HG03025 (cell line): ENCODE results near the gene CSTPP1.

Source experiments
- ATAC-seq: cut with Tn5 transposase; IDR thresholded peaks from one replicate; pipeline ENCODE4 v1.9.1; 2021; ENCODE audit warnings: mild to moderate bottlenecking, moderate library complexity; ENCODE audit not compliant: unreplicated experiment, low FRiP score

The CSTPP1 gene

DNA sequence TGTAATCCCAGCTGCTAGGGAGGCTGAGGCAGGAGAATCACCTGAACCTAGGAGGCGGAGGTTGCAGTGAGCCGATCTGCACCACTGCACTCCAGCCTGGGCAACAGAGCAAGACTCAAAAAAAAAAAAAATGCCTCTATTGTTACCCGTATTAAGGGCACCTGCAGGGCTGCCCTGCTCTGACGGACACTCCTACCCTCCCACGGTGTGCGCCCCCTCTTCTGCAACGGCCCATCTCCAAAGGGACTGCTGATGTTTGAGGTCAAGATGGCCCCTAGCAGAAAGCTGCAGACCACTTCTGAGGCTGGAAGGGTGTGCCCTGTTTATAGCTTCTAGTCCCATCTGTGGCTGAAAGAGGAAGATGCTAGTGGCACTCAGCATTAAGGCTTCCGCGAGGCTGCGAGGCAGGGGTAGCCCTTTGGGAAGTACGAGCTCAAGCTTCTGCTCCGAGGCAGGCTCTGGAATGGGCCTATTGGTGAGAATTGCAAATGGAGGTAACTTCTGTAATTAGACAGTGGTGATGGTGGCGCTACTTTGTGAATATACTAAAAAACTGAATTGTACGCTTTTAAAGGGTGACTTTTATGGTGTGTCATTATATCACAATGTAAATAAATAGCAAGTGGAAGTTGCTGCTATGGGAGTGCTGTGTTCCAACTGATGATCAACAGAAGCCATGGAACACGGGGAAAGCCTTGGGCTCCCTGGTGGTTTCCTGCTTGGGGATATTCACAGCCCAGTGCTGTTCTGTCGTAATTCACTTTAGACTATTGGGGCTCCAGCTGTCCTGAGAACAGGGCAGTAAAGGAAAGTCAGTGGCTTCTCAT, 215.8 kb downstream of the CSTPP1 start:
- no peak for ATAC-seq

DNA sequence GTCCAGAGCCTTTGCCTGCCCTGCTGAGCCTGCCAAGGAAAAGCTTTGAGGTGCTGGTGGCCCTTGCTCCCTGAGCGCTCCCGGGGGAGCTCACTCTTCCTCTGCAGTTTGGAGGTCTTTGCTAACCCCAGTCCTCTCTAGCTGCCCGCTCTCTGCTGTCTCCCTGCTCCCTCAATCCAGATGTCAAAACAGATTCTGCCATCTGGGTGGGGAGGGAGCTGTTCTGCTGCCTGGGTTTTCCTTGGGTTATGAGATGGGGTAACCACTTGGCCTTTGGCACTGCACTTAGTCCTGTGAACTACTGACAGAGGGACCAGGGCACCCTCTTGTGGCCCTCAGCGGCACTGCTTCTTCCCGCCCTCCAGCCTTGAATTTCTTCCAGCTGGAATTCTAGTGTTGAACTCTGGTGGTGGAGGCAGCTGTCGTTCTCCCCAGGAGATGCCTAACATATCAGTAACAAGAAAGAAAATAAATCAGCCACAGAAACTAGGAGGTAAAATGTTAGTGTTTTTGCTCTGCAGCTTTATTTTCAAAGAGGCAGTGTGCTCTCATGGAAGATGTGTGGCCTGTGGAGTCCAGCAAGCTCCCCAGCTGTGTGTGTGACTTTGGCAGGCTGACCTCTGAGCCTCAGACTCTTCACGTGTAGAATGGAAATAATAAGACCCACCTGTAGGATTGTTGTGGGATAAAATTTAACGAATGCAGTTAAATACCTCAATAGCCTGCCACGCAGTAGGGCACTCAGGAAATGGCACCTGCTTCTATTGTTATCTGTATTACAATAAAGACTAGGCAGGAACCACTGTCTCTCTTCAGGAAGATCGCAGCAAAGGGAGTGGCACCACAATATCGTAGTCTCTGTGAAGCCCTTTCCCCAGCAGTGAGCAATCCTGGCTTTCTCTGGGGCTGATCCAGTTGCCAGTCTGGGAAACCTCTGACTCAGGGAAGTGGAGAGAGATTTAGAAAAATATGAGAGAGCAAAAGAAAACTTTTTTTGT, 216.7 kb downstream of the CSTPP1 start:
- no peak for ATAC-seq

DNA sequence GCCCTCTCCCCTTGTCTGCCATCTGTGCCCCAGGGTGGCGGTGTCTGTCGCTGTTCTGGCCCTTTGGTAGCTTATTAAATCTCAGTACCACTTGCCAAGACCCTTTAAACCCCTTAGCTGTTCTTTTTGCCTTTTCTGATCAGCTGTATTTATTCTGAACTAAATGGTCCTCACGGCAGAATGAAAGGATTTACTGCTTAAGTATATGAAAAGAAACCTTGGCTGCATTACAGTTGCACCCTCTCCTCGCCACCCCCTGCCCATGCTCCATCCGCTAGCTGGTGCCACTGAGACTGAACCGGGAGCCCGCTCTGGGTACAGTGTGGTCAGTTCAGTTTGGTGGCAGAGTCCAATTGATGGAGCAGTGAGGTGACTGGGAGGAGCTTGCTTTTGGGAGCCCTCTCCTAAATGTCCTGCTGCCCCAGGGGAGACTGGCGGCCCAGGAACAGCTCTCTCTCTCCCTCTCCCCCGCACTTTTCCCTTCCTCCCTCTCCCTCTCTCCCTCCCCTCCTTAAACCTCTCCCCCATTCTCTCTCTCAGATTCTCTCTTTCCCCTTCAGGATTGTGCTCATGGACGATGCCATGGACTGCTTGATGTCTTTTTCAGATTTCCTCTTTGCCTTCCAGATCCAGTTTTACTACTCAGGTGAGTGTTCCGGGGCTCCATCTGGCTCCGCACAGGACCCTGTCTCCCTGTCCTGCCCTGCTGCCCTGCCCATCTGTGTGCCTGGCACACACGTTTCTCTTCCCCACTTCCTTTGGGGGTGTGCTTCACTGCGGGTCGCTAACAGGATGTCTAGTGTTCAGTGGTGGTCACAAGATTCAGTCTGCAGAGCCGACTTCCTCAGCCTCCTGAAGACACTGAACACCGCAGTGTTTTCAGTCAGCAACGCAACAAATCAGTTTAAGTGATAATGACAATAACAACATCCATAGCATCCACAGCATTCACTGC, 218.3 kb downstream of the CSTPP1 start:
- no peak for ATAC-seq

DNA sequence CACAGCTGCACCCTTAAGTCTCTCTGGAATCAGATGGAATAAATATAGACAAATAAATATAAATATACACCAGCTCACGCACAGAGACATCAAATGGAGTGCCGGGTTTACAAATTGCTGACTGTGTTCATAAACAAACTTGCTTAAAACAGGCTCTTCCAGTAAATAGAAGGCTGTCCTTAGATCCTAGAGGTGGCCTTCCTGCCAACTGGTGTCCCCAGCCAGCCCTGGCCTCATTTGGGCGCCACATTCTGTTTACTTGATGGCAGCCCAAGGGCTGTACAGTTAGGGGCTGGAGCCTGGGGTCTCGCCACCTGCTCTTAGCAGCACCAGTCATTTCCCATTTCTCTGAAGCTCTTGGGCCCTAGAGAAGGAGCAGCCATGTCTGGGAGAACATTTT, 219.3 kb downstream of the CSTPP1 start:
- ATAC-seq = no peak

DNA sequence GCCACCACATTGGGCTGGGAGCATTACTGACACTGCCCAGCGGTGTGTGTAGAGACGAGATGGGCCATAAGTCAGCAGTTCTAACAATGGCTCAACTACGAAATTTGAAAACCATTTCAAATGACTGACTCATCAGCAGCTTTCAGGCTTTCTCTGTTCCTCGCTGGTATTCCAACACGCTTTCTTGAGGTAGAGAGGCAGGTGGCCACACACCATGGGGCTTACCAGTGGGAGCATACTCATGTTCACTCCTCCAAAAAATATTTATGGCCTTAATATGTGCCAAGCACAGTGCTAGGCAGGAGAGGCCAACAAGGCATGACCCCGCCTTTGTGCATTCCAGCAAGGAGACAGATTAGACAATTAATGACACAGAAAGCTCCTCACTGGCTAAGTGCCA, 219.8 kb downstream of the CSTPP1 start:
- no peak for ATAC-seq

DNA sequence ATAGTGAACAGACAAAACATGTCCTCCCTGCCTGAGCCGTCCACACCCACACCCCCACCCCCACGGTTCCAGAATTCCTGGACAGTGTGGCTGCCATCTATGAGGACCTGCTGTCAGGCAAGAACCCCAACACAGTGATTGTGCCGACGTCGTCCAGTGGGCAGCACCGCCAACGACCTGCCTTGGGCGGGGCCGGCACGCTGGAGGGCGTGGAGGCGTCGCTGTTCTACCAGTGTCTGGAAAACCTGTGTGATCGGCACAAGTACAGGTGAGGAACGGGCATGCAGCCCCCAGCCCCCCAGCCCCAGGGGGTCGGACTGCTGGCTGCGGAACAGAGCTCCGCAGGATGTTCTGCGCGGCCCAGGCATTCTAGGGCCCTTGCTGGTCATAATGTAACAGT, 220.4 kb downstream of the CSTPP1 start:
- no peak for ATAC-seq

DNA sequence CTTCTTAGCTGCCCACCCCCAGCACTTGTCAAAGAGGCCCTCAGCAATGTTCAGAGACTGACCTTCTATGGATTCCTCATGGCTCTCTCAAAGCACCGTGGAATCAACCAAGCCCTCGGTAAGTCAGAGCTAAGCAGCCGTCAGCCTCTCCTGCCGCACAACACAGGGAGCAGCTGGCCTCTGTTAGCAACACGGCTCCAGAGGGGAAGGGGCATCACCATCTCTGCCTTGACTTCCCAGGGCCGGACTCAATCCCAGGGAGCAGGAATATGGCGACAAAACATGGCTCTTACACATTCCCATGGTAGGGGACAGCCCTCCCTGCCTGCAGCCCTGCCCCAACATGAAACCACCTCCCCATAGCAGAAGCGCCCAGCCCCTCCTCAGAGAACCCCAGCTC, 221.2 kb downstream of the CSTPP1 start:
- ATAC-seq = no peak

DNA sequence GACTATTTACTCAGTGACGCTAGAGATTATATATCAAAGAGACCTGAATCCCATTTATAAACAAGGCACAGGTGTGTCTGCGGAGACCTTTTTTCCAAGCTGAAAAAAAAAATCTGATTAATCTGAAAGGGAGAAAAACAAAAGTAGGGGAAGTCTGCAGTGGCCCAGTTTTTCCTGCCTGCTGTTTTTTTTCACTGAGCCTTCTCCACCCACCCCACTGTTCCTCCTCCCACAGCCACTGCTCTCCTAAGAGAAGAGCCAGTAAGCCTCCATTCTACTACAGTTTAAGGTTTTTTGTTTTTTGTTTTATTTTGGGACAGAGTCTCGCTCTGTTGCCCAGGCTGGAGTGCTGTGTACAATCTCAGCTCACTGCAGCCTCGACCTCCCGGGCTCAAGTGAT, 221.7 kb downstream of the CSTPP1 start:
- no peak for ATAC-seq

DNA sequence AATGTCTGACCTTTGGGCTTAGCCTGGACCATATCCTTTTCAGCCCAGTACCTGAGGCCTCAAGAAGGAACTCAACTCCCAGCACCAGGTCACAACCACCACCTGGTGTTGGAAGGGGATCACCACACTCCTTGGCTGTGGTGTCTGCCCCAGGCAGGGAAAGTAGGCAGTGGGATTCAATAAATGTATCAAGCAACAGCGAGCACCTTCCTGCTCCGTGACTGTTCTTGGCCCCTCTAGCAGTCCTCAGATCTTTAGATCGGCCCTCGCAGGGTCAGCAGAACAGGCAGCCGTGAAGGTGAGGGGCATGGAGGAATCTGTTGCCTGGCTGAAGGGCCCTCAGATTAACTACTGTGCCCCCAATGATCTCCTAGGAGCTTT, 224.2 kb downstream of the CSTPP1 start:
- ATAC-seq = no peak

DNA sequence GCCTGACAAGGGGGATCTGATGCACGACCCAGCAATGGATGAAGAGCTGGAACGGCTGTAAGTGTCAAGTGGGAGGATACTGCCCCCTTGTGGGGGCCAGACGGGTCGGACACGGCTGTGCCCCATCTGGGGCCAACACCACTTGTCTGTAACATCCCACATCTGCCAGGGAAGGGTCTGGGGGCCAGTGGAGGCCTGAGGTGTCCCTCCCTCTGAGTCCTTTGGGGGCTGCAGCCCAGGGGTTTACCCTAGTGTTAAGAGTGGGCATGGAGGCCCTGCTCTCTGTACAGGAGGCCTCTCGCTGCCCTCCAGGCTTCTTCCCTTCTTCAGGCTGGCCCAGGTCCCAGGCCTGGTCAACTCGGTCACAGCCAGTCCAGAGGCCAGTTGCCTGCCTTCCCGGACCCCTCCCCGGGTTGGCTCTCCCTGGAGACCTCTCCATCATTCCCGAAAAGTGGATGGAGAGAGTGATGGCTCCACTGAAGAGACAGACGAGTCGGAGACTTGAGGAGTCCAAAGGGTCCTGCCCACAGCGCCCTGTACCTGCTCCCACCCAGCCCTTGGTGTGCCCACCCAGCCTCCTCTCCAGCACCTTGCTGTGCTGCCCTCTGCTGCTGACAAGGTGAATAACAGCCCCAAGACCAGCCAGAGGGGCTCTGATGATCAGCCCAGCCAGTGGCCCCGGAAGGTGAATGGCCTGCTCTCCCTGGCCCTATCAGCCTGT, 224.7 kb downstream of the CSTPP1 start:
- ATAC-seq = no peak

DNA sequence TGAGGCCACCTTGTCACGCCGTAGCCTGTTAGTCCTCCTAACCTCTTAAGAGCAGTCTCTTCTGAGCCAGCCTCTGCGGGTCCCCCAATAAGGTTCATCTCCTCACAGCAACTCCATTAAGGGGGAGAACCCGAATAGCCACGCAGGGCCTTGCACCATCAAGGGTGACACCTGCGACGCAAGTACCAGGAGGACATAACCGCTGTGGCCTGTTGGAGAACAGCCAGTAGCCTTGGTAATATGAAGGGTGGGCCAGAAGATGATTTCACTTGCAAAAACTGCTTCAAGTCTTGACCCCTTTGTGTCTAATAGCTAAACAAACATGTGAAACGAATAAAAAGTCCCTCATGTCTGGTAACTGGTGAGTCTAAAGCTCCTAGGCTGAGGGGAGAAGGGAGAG, 225.3 kb downstream of the CSTPP1 start:
- ATAC-seq = no peak

DNA sequence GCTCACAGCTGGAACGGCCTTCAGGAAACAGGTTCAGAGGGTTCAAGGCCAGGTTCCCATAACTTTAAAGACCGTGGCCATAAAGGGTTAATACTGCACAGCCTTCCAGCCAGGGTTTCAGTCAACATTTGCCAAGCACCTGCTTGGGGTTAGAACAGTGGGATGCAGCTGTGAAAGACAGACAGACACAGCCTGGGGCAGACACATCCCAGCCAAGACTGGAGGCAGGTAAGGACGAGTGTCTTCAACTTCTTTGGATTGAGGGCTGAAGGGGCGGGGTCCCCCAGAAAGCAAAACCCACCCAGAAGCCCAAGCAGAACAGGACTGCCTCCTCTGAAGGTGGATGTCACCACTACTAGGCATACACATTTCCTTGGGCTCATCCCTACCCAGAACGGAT, 225.9 kb downstream of the CSTPP1 start:
- no peak for ATAC-seq

DNA sequence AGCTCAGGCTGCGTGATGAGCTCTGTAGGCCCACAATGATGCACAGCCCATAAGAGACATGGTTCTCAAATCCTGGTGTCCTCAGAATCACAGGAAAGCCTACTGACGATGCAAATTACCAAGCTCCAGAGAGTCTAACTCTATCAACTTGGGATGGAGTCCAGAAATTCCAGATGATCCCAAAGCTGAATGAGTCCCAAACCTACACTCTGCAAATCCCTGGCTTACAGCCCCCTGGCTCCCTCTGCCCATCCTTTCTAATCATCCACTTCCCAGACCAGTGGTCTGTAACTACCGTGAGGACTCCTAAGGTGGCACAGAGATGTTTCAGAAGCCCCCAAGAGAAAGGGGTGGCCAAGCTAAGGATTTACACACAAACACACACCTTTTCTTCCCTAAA, 226.6 kb downstream of the CSTPP1 start:
- no peak for ATAC-seq

DNA sequence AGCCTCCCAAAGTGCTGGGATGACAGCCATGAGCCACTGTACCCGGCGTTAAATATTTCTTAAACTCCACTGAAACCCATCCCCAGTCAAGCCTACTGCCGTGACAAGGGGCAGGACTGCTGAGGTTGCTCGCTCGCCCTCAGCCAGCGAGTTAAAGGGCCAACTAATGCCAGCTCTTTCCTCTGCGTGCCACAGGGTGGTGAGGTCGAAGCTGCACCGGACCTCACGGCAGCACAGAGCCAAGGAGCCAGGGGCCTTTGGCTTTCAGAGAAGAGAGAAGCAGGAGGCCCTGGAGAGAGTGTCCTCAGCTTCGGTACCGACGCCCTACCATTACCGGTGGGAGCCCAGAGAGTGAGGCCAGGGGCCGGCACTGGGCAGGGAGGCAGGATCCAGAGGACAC, 227.3 kb downstream of the CSTPP1 start:
- no peak for ATAC-seq

DNA sequence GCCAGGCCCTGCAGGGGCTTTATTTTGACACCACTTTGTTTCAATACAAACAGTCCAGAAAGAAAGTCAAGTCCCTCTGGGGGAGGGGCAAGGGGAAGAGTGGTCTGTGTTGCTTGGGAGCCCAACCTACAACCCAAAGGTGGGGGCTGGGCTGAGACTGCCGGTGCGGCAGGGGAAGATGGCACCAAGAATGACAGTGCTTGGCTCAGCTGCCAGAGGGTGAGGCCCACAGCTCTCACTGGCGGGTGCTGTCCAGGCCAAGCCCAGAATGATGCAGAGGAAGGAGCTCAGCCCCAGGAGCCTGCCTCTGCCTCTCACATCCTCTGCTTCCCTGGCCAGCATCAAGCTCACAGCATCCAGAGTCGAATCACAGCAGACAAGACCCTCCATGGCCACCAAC, 227.8 kb downstream of the CSTPP1 start:
- ATAC-seq = no peak

DNA sequence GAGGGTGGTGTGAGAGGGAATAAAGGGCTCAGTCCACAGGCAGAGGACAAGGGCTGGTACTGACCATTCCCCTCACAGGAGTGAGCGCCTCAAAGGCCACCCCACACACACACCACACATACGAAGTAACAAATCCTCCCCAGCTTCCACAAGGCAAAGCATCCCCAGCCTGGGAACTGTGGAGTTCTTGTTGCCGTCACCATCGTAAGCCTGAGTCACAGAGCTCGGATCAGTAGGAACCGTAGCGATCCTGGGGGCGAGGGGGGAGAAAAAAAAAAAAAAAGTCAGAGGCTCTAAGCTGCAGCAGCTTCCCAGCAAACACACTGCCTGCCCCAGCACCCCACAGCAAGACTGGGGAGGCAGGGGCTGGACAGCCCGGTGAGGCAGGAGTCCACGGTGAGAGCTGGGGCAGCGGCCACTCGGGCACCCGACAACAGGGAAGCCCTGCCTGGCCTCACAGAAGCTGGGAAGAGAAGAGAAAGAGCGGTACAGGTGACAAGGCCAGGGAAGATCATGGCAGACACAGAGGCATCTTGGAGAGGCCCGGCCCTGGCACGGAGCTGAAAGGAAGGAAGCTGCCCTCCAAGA, 228.8 kb downstream of the CSTPP1 start:
- ATAC-seq = no peak

DNA sequence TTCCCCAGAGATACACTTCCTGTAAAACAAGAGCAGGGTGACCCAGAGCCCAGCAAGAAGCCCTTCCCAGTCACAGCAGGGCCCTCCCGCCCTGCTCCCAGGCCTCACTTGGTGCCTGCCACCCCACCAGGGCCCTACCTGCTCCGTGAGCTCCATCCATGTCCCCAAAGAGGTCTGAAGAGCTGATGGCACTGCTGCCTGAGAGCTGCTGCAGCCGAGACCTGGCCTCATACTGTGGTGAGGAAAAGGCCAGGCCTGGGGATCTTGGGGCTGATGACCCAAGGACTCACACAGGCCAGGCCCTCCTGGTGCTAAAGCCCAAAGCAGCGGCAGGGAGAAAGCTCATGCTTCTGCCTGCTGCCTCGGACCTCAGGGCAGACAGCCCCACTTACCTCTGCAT, 229.8 kb downstream of the CSTPP1 start:
- ATAC-seq = no peak

DNA sequence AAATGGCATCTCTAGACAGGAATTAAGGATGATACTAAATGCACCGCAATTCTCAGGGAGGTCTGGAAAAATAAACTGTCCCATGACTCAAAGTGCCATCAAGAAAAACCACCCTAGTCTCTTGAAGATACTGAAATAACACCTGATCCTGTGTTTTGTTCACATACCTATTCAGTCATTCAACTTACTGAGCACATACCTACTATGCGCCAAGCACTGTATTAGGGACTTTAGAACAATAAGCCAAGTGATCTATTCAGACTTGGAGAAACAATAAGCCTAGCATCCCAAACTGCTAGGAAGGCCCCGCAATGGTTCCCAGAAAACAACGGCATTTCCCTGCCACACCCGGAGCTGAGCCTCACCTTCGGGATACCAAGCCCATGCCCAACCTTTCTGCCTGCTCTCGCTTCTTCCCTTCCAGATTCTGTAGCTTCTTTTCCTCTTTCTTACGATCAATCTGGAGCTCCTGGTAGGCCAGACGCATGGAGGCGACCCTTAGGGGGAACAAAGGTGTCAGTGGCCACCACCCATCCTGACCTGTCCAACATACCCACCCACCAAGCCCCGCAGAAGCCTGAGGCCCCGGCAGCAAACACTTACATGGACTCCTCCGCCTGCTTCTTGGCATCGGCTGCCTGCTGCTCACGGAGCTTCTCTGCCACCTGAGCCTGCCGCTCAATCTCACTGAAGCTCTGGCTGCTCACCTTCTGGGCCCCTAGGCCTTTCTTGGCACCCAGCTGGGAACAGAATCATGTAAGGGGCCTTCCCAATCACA, 234.7 kb downstream of the CSTPP1 start:
- ATAC-seq = no peak

DNA sequence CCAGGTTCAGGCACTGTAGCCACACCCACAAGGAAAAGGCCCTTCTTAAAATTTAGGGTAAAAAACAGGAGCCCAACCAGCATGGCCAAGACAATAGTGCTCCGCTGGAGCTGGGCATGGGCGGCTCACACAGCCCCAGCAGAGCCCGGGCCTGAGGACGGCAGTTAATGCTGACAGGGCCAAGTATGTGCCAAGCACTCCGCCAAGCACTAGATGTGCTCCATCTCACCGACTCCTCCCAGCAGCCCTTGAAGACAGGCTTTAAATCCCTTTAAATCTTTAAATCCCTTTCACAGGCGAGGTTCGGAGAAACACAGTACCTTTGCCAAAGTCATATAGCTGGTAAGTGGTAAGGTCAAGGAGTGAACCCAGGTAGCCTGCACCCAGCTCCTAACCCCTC, 235.3 kb downstream of the CSTPP1 start:
- ATAC-seq = no peak
